NCI-H146 (cell line): ENCODE results near the gene IGFALS.
A peak's percentile ranks its signal among the peaks of the same experiment; 100 is the strongest.

Source experiments
- DNase-seq: peaks from one replicate; lab custom pipeline; 2025; lab: John Stamatoyannopoulos, UW

IGFALS gene

GRCh38 chr16:1776991-1777374 lies 16.5 kb downstream of the IGFALS start:
- DNase-seq, result no peak

GRCh38 chr16:1776672-1776955 lies 16.9 kb downstream of the IGFALS start:
- no peak for DNase-seq

- no peak for DNase-seq
Measured at GRCh38 chr16:1775846-1776671, 17.4 kb downstream of the IGFALS start.

- DNase-seq, result no peak
Measured at GRCh38 chr16:1775006-1775845, 18.3 kb downstream of the IGFALS start.

- no peak for DNase-seq
Measured at GRCh38 chr16:1774448-1774780, 19.1 kb downstream of the IGFALS start.

GRCh38 chr16:1773703-1774447 lies 19.6 kb downstream of the IGFALS start:
- DNase-seq, result peak; percentile 50

- DNase-seq, result peak; percentile 94
Measured at GRCh38 chr16:1772908-1773702, 20.4 kb downstream of the IGFALS start, which contains the start of gene MRPS34. TSS of gene MRPS34 (minus strand) at chr16:1773134. CDS start at chr16:1773119, 15 bp downstream.

- DNase-seq, result peak; percentile 73
Measured at GRCh38 chr16:1772362-1772907, 21.1 kb downstream of the IGFALS start, which contains the start of gene EME2. TSS of gene EME2 (plus strand) at chr16:1772810. CDS start at chr16:1773228, 418 bp downstream.

GRCh38 chr16:1771864-1772361 lies 21.6 kb downstream of the IGFALS start:
- DNase-seq, result peak; percentile 66

GRCh38 chr16:1771188-1771863 lies 22.2 kb downstream of the IGFALS start, which contains the start of gene NME3:
TSS of gene NME3 (minus strand) at chr16:1771543. CDS start at chr16:1771534, 9 bp downstream.
- peak; percentile 70 for DNase-seq

- no peak for DNase-seq
Measured at GRCh38 chr16:1770328-1771187, 22.9 kb downstream of the IGFALS start.

GRCh38 chr16:1769402-1770300 lies 23.9 kb downstream of the IGFALS start:
- DNase-seq, result no peak

- DNase-seq, result no peak
Measured at GRCh38 chr16:1768767-1769401, 24.6 kb downstream of the IGFALS start.

- no peak for DNase-seq
Measured at GRCh38 chr16:1768061-1768766, 25.3 kb downstream of the IGFALS start.

GRCh38 chr16:1767116-1767994 lies 26.1 kb downstream of the IGFALS start:
- DNase-seq, result no peak

GRCh38 chr16:1766701-1767100 lies 26.8 kb downstream of the IGFALS start:
- no peak for DNase-seq
